HG03520 (cell line): ENCODE data around the gene CTDSPL.

Experiments used
- ATAC-seq: cut with Tn5 transposase; IDR thresholded peaks from one replicate; pipeline ENCODE4 v1.9.1; 2021; ENCODE audit warnings: mild to moderate bottlenecking, moderate library complexity; ENCODE audit not compliant: unreplicated experiment

CTDSPL gene

GRCh38 chr3:37940242-37940908 is 78.7 kb downstream of the CTDSPL start:
- ATAC-seq: no peak

DNA sequence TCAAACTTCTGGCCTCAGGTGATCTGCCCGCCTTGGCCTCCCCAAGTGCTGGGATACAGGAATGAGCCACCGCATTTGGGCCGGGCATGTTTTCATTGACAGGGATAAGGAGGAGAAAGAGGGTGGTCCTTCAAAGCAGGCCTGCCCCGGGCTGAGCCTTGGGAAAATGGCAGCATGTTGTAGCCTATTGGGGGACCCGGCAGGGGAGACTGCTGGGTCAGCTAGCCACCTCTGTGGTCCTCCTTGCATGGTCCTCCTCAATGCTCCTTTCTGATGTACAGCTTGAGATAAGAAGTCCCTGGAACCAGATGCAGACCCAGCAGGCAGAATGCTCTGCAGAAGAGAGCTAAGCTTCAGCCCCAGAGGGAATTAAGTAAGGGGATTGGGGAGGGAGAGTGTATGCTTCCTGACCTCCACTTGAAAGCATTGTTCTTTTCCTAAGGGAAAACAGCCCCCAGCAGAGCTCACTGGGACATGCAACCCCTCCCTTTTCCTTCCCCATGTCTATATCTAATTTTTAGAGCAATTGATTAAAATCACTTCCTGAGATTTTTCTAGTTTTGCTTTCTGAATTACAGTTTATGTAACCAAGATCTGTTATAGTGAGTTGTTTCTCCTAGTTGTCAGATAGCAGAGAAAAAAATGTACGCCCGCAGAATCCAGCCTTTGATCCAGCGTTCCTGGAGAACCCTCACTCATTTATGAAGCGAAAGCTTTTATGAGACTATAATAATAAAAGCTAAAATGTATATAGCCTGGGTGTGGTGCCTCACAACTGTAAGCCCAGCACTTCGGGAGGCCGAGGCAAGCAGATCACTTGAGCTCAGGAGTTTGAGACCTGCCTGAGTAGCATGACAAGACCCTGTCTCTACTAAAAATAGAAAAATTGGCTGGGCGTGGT is 80.2 kb downstream of the CTDSPL start:
- no peak for ATAC-seq

GRCh38 chr3:37942646-37943045 is 81.0 kb downstream of the CTDSPL start:
- ATAC-seq: no peak

GRCh38 chr3:37943126-37943525 is 81.4 kb downstream of the CTDSPL start:
- no peak for ATAC-seq

- ATAC-seq: no peak
These were observed 82.1 kb downstream of the CTDSPL start for GRCh38 chr3:37943631-37944314.

- ATAC-seq: no peak
These were observed 82.7 kb downstream of the CTDSPL start for GRCh38 chr3:37944391-37944842.

DNA sequence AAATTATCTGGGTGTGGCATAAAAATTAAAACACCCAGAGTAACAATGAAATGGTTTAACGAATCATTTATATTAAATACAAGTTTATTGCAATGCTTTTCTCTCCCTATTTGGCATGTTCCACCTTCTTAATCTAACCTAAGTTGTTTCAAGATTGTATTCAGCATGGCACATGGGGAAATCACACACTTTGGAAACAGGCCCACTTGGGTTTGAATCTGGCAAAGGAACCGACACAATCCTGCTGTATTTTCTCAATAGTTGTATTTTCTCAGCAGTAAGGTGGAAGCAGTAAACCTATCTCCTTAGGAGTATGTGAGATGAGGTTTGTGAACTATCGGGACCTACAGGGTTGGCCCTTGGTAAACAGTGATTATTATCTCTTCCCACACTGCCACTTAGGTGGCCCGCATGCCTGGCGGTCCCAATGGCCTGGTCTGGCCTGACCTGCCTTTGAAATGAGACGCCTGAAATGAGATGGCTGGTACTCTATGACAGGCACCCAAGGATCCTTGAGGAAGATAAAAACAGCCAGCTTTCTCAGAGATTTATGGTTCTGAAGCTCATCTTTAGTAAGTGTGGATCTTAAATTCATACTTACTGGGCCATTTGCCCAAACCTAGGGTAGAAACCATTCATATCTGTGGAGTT is 83.6 kb downstream of the CTDSPL start:
- ATAC-seq: no peak

- ATAC-seq: no peak
These were observed 84.3 kb downstream of the CTDSPL start for GRCh38 chr3:37945807-37946530.

DNA sequence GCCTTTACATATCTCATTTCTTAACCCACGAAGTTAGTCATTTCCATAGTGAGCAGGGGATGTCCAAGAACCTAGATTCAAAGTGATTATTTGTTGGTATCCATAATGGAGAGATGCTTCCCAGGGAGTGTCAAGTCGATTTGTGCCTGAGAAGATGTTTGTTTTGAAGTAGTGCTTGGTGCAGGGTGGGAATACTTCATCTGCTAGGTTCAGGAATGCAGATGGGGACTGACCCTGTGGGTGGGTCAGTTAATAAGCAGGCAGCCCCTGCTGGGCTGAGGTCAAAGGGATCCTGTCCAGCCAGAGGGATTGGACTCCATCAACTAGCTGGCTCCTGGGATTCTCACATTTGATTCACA is 84.8 kb downstream of the CTDSPL start:
- no peak for ATAC-seq

DNA sequence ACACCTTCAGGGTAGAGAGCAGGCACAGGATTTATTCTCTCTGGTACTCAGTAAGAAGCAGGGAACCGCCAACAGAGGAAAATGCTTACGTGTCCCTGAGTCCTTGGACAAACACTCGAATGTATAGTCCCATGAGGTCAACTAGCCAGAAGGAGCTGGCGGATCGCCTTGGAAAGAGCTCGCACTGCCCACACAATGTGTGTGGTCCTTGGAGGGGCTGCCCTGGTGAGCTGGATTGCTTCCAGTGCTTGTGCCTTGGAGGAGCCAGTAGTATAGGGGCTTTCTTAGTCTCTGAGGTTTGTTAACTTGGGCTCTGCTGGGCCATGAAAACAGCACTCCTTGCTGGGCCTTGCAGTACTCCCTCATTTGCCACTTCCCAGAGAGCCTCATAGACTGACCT is 88.2 kb downstream of the CTDSPL start:
- no peak for ATAC-seq

- no peak for ATAC-seq
These were observed 90.9 kb downstream of the CTDSPL start for GRCh38 chr3:37952564-37952963.

- no peak for ATAC-seq
These were observed 91.5 kb downstream of the CTDSPL start for GRCh38 chr3:37953226-37953625.

DNA sequence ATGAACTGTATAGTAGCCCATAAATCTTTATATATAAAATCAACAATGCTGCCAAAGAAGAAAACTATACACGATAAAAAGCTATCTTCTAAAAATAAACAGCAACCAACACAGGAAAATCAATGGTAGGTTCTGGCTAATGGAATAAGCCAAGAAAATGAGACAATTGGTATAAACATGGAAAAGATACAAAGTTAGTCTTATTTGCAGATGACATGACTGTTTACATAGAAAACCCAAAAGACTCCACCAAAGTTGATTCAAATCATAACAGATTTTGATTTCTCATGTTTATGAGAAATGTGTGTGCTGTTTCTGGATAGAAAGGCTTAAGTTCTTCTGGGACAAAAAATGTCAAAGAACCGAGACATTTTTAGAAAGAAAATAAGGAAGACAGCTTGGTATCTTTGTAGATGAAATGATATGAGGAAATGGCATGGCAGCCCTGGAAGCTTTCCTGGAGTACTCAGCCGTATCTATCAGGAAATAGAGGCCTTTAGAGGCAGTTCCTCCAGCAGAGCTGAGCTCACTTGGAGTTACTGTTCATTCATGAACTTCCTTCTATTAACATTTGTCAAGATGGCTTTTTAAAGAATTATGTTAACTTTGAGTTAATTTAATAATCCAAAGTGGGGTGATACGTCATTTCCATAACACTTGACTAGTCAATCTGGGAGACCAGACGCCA is 92.2 kb downstream of the CTDSPL start:
- no peak for ATAC-seq

DNA sequence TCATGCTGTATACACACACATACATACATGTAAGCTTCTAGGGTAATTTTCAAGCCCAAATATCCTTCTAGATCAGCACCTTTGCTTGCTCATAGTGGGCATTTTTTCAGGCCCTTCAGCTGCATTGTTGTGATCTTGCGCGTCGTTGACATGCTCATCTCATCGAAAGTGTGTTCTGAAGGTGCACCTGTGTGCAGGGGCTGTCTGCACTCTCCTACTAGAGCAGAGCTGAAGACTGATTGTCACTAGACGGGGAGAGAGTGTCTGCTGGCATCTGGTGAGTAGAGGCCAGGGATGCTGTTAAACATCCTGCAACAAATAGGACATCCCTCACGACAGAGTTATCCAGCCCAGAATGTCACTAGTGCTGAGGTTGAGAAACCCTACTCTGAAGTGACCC is 93.2 kb downstream of the CTDSPL start:
- no peak for ATAC-seq

GRCh38 chr3:37955918-37956707 is 94.4 kb downstream of the CTDSPL start:
- no peak for ATAC-seq

DNA sequence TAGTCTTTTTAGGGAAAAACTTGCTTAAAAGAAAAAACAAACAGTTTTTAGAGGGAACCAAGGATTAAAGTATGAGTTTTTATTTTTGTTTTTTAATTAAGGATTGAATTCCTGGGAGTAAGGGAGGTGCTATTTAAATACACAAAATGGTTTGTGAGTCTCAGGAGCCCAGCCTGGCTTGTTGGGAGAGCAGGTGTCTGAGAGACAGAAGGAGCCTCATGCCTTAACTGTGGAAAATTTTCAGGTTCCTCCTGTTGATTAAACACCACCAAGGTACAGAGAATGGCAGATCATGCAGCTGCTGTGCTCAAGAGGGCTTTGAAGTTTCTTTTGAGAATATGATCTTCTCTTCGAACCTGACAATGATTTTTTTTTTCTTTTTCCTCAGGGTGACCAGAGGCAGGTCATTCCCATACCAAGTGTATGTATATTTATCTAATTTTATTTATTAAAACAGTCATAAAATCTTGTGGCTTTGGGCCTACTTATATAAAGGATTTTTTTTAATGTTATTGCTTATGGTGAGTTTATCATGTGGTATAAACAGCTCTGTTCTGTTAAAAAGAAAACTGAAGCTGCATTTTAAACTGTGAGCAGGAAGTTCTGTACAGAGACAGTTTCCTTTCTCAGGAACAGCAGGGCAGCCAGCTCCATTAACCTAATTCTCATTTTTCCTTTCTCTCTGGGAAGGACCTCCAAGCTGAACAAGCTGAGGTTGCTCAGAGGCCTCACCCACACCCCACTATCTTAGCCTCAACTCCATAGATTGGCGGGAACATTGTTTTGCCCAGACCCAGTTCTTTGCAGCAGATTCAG is 95.3 kb downstream of the CTDSPL start:
- ATAC-seq: no peak

- ATAC-seq: no peak
These were observed 95.9 kb downstream of the CTDSPL start for GRCh38 chr3:37957539-37957936.
